ENCODE results near the gene STK16. TPM values are rescaled to one million over a fixed set of nuclear protein-coding genes. Genes with fewer than 3 reads are reported as not detected.

The STK16 gene
- total and polyA plus RNA-seq, 8 donors, result 14.7 to 28.4 (median 17.1) TPM

GRCh38 chr2:219230059-219230540 lies 15.2 kb upstream of the STK16 start:
- H3K27me3 ChIP-seq, result no peaks in the 10 kb centered on the region
- ATAC-seq (peak; percentile 49 to 74 (median 58)), FAIRE-seq (no peak), DNase-seq (peak in 2 of 6 donors; percentile 56 to 75)
- H3K4me1 ChIP-seq, result peaks cover 12 to 21% (median 16%) of the 10 kb centered on the region in 3 donors
- peaks cover 9 to 40% (median 29%) of the 10 kb centered on the region in 3 donors for H3K36me3 ChIP-seq
- intact Hi-C loops (cut with DNase I), result no loop called here
- WGBS, 2 donors, result 1% methylated on average over 24 of the region's 24 CpGs
- H3K27ac ChIP-seq, result peak overlapping the region; percentile 82 to 95 (median 91)
- no peaks in the 10 kb centered on the region for H3K9me3 ChIP-seq
- TF ChIP-seq CTCF (IDR thresholded peaks at IDR 0.05), result no peak
- peak overlapping the region; percentile 58 to 89 (median 76) for H3K4me3 ChIP-seq

- Histone ChIP-seq H3K4me1 (peaks cover 0 to 10% (median 9%) of the 10 kb centered on the region in 3 donors), H3K27me3 (no peaks in the 10 kb centered on the region), H3K4me3 (no peak overlapping the region), H3K9me3 (no peaks in the 10 kb centered on the region), H3K36me3 (peaks cover 15 to 57% (median 34%) of the 10 kb centered on the region in 3 donors), H3K27ac (no peak overlapping the region)
- intact Hi-C loops (cut with DNase I), result no loop called here
- DNase-seq, result no peak
- 74 to 93% methylated on average over 3 of the region's 3 CpGs for WGBS, 2 donors
- TF ChIP-seq CTCF (IDR thresholded peaks at IDR 0.05), result no peak
- ATAC-seq, result no peak
- no peak for FAIRE-seq
Measured at GRCh38 chr2:219234331-219234730, 10.9 kb upstream of the STK16 start.

- 59 to 62% methylated on average over 28 of the region's 28 CpGs for WGBS, 2 donors
- Histone ChIP-seq H3K9me3 (no peaks in the 10 kb centered on the region), H3K4me3 (no peak overlapping the region), H3K36me3 (no peaks in the 10 kb centered on the region), H3K27ac (no peak overlapping the region), H3K4me1 (peaks cover 0 to 25% (median 2%) of the 10 kb centered on the region in 3 donors), H3K27me3 (no peaks in the 10 kb centered on the region)
- intact Hi-C loops (cut with DNase I), result no loop called here
- FAIRE-seq (no peak), DNase-seq (no peak), ATAC-seq (no peak)
- no peak for TF ChIP-seq CTCF (IDR thresholded peaks at IDR 0.05)
Measured at GRCh38 chr2:219243291-219243761, 2.0 kb upstream of the STK16 start.

GRCh38 chr2:219244789-219245147 lies 511 bp upstream of the STK16 start:
- no peak for TF ChIP-seq CTCF (IDR thresholded peaks at IDR 0.05)
- peaks cover 13 to 39% (median 16%) of the 10 kb centered on the region in 3 donors for H3K4me1 ChIP-seq
- WGBS, 2 donors, result 8 to 12% methylated on average over 6 of the region's 6 CpGs

GRCh38 chr2:219245899-219246230 lies 586 bp downstream of the STK16 start:
- H3K27ac ChIP-seq, result peak overlapping the region; percentile 78 to 92 (median 85)
- TF ChIP-seq CTCF (IDR thresholded peaks at IDR 0.05), result no peak
- DNase-seq, result no peak
- H3K9me3 ChIP-seq, result no peaks in the 10 kb centered on the region
- no peaks in the 10 kb centered on the region for H3K27me3 ChIP-seq
- WGBS, 2 donors, result 10 to 11% methylated on average over 10 of the region's 10 CpGs
- ATAC-seq, result no peak
- peak overlapping the region; percentile 66 to 81 (median 70) for H3K4me3 ChIP-seq
- peaks cover 22 to 50% (median 26%) of the 10 kb centered on the region in 3 donors for H3K4me1 ChIP-seq
- H3K36me3 ChIP-seq, result peaks cover 0 to 5% (median 0%) of the 10 kb centered on the region in 3 donors
- FAIRE-seq, result no peak
- intact Hi-C loops (cut with DNase I), result no loop called here

More at GRCh38 chr2:219244789-219245147, 511 bp upstream of the STK16 start:
- intact Hi-C loops (cut with DNase I), result no loop called here
- H3K9me3 ChIP-seq, result no peaks in the 10 kb centered on the region
- DNase-seq, result no peak
- peak overlapping the region; percentile 66 to 81 (median 70) for H3K4me3 ChIP-seq
- no peak for FAIRE-seq
- H3K27me3 ChIP-seq, result no peaks in the 10 kb centered on the region
- no peaks in the 10 kb centered on the region for H3K36me3 ChIP-seq
- no peak for ATAC-seq
- H3K27ac ChIP-seq, result peak overlapping the region; percentile 78 to 92 (median 85)

All from pancreas (tissue), 10 donors.